Measurements from ENCODE around the gene TRIM60.
"Not testable (repeated sequence)": the region's sequence is repeated elsewhere in the genome, so short reads cannot be mapped to it uniquely, and the experiment has no call there.

DNA sequence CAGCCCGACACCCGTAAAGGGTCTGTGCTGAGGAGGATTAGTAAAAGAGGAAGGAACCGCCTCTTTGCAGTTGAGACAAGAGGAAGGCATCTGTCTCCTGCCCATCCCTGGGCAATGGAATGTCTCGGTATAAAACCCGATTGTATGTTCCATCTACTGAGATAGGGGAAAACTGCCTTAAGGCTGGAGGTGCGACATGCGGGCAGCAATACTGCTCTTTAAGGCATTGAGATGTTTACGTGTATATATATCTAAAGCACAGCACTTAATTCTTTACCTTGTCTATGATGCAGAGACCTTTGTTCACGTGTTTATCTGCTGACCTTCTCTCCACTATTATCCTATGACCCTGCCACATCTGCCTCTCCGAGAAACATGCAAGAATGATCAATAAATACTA, 41.0 kb upstream of the TRIM60 start:
- TF ChIP-seq, protein P1, sequence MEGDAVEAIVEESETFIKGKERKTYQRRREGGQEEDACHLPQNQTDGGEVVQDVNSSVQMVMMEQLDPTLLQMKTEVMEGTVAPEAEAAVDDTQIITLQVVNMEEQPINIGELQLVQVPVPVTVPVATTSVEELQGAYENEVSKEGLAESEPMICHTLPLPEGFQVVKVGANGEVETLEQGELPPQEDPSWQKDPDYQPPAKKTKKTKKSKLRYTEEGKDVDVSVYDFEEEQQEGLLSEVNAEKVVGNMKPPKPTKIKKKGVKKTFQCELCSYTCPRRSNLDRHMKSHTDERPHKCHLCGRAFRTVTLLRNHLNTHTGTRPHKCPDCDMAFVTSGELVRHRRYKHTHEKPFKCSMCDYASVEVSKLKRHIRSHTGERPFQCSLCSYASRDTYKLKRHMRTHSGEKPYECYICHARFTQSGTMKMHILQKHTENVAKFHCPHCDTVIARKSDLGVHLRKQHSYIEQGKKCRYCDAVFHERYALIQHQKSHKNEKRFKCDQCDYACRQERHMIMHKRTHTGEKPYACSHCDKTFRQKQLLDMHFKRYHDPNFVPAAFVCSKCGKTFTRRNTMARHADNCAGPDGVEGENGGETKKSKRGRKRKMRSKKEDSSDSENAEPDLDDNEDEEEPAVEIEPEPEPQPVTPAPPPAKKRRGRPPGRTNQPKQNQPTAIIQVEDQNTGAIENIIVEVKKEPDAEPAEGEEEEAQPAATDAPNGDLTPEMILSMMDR (IDR thresholded peaks at IDR 0.05), result not testable (repeated sequence)
- TF ChIP-seq POLR2AphosphoS5 (IDR thresholded peaks at IDR 0.05), result not testable (repeated sequence)
